ENCODE results near the gene SLC22A31.

- TF ChIP-seq POLR2AphosphoS5 (IDR thresholded peaks at IDR 0.05; ENCODE audit: insufficient read depth, low read depth, low read length) (no peak), CTCF (IDR thresholded peaks at IDR 0.05; ENCODE audit: extremely low read depth in 1 of 2, insufficient read depth in 1 of 2, low read depth in 1 of 2, low read length in 2 of 2) (no peak), FOS (IDR thresholded peaks at IDR 0.05; ENCODE audit: borderline replicate concordance, insufficient read depth, low read length) (no peak), JUN (IDR thresholded peaks at IDR 0.05; ENCODE audit: borderline replicate concordance, insufficient read depth, insufficient read length, low read depth) (no peak), EZH2 (IDR thresholded peaks at IDR 0.05; ENCODE audit: borderline replicate concordance, low read depth, low read length, severe bottlenecking) (no peak), POLR2A (IDR thresholded peaks at IDR 0.05; ENCODE audit: low read depth, low read length) (no peak)
These were observed 25.5 kb downstream of the SLC22A31 start for GRCh38 chr16:89174877-89175276.

Data from endothelial cell of umbilical vein (primary cell).